BE2C (cell line): ENCODE measurements around the gene APPL2.

ENCODE experiments used
- DNase-seq: peaks from one replicate; pipeline ENCODE4 v3.0.0-alpha.2; 2020
- H3K27me3 ChIP-seq: fragments of 250-450 bp; sonication (Bioruptor Pico); 2 replicates; pipeline ENCODE4 v1.5.1; 2020; ENCODE audit warnings: mild to moderate bottlenecking
- H3K36me3 ChIP-seq: fragments of 250-450 bp; sonication (Bioruptor Pico); 2 replicates; pipeline ENCODE4 v1.5.1; 2020; ENCODE audit warnings: mild to moderate bottlenecking
- H3K4me1 ChIP-seq: fragments of 250-450 bp; sonication (Bioruptor Pico); 2 replicates; pipeline ENCODE4 v1.5.1; 2020
- H3K4me3 ChIP-seq: 2 replicates; pipeline ENCODE4 v1.5.1; 2011; ENCODE audit warnings: low read depth, low read length
- H3K9me3 ChIP-seq: fragments of 250-450 bp; sonication (Bioruptor Pico); 2 replicates; pipeline ENCODE4 v1.5.1; 2020
- CTCF ChIP-seq: IDR thresholded peaks from 2 replicates; pipeline ENCODE4 v1.5.1; 2012; ENCODE audit warnings: mild to moderate bottlenecking, low read depth, low read length

The APPL2 gene

GRCh38 chr12:105164068-105164467 is 71.9 kb downstream of the APPL2 start:
- no peaks in the 10 kb centered on the region for H3K27me3 ChIP-seq
- H3K9me3 ChIP-seq = no peaks in the 10 kb centered on the region
- no peaks in the 10 kb centered on the region for H3K4me1 ChIP-seq
- DNase-seq = no peak
- no peak for TF ChIP-seq CTCF
- peaks cover 61% of the 10 kb centered on the region for H3K36me3 ChIP-seq
- H3K4me3 ChIP-seq = no peak overlapping the region

GRCh38 chr12:105162174-105162573 is 73.8 kb downstream of the APPL2 start:
- TF ChIP-seq CTCF = no peak
- DNase-seq = no peak
- H3K27me3 ChIP-seq = no peaks in the 10 kb centered on the region
- peaks cover 74% of the 10 kb centered on the region for H3K36me3 ChIP-seq
- no peak overlapping the region for H3K4me3 ChIP-seq
- H3K9me3 ChIP-seq = no peaks in the 10 kb centered on the region
- no peaks in the 10 kb centered on the region for H3K4me1 ChIP-seq

GRCh38 chr12:105158876-105159275 is 77.1 kb downstream of the APPL2 start:
- H3K9me3 ChIP-seq = no peaks in the 10 kb centered on the region
- H3K4me1 ChIP-seq = no peaks in the 10 kb centered on the region
- no peaks in the 10 kb centered on the region for H3K27me3 ChIP-seq
- no peak for DNase-seq
- H3K4me3 ChIP-seq = no peak overlapping the region
- H3K36me3 ChIP-seq = peaks cover 72% of the 10 kb centered on the region
- TF ChIP-seq CTCF = no peak

GRCh38 chr12:105157606-105158005 is 78.4 kb downstream of the APPL2 start:
- no peaks in the 10 kb centered on the region for H3K4me1 ChIP-seq
- TF ChIP-seq CTCF = no peak
- no peak for DNase-seq
- no peaks in the 10 kb centered on the region for H3K9me3 ChIP-seq
- H3K27me3 ChIP-seq = no peaks in the 10 kb centered on the region
- H3K36me3 ChIP-seq = peaks cover 67% of the 10 kb centered on the region
- no peak overlapping the region for H3K4me3 ChIP-seq

GRCh38 chr12:105156260-105156659 is 79.7 kb downstream of the APPL2 start:
- Histone ChIP-seq H3K36me3 (peaks cover 68% of the 10 kb centered on the region), H3K4me3 (no peak overlapping the region), H3K9me3 (no peaks in the 10 kb centered on the region), H3K4me1 (no peaks in the 10 kb centered on the region), H3K27me3 (no peaks in the 10 kb centered on the region)
- no peak for DNase-seq
- no peak for TF ChIP-seq CTCF

GRCh38 chr12:105142259-105142658 is 93.7 kb downstream of the APPL2 start:
- peaks cover 33% of the 10 kb centered on the region for H3K36me3 ChIP-seq
- no peaks in the 10 kb centered on the region for H3K27me3 ChIP-seq
- H3K4me3 ChIP-seq = no peak overlapping the region
- TF ChIP-seq CTCF = no peak
- DNase-seq = no peak
- H3K4me1 ChIP-seq = peaks cover 12% of the 10 kb centered on the region; the same call in 1 of the 2 replicates
- no peaks in the 10 kb centered on the region for H3K9me3 ChIP-seq
